GM23338 (cell line): ENCODE measurements around the gene ADPRHL1.

Experiments
- CREB1 ChIP-seq: fragments of 250-450 bp; sonication (Bioruptor Pico); IDR thresholded peaks from 2 replicates; pipeline ENCODE4 v1.5.0; 2020; ENCODE audit warnings: low read depth, mild to moderate bottlenecking, moderate library complexity
- ETS1 ChIP-seq: IDR thresholded peaks from 2 replicates; pipeline ENCODE4 v1.6.1; 2016; ENCODE audit warnings: antibody characterized with exemption
- EZH2 ChIP-seq: fragments of 200-600 bp; sonication (generic); IDR thresholded peaks from one replicate; pipeline ENCODE4 v1.8.0; 2017; ENCODE audit warnings: antibody characterized with exemption, mild to moderate bottlenecking, low read depth; ENCODE audit not compliant: unreplicated experiment
- EZH2phosphoT487 ChIP-seq: fragments of 200-600 bp; sonication (generic); IDR thresholded peaks from one replicate; pipeline ENCODE4 v1.8.1; 2018; ENCODE audit warnings: antibody characterized with exemption; ENCODE audit not compliant: unreplicated experiment
- JUNB ChIP-seq: IDR thresholded peaks from one replicate; pipeline ENCODE4 v1.6.1; 2016; ENCODE audit warnings: antibody characterized with exemption; ENCODE audit not compliant: unreplicated experiment
- POLR2AphosphoS5 ChIP-seq: IDR thresholded peaks from 2 replicates; pipeline ENCODE4 v1.6.1; 2016; ENCODE audit warnings: antibody characterized with exemption, low read depth
- STAT1 ChIP-seq: IDR thresholded peaks from one replicate; pipeline ENCODE4 v1.6.1; 2016; ENCODE audit warnings: antibody characterized with exemption; ENCODE audit not compliant: unreplicated experiment
- ZNF462 ChIP-seq: fragments of 250-450 bp; sonication (Bioruptor Pico); IDR thresholded peaks from 2 replicates; pipeline ENCODE4 v1.5.0; 2020; ENCODE audit warnings: mild to moderate bottlenecking, moderate library complexity
- TF ChIP-seq, protein P1 (sequence below), 2 experiments: fragments of 200-600 bp in 1 of 2; sonication (generic) in 1 of 2; conservative IDR thresholded peaks; 2 replicates each; pipeline versions ENCODE4 v1.5.1 to v1.6.1; 2016 to 2017; ENCODE audit warnings: antibody characterized with exemption in 2 of 2, low read depth in 2 of 2, mild to moderate bottlenecking in 2 of 2, moderate library complexity in 1 of 2
- TF ChIP-seq, protein P2 (sequence below): IDR thresholded peaks from one replicate; pipeline ENCODE4 v1.6.1; 2018; ENCODE audit warnings: antibody characterized with exemption; ENCODE audit not compliant: unreplicated experiment

DNA sequence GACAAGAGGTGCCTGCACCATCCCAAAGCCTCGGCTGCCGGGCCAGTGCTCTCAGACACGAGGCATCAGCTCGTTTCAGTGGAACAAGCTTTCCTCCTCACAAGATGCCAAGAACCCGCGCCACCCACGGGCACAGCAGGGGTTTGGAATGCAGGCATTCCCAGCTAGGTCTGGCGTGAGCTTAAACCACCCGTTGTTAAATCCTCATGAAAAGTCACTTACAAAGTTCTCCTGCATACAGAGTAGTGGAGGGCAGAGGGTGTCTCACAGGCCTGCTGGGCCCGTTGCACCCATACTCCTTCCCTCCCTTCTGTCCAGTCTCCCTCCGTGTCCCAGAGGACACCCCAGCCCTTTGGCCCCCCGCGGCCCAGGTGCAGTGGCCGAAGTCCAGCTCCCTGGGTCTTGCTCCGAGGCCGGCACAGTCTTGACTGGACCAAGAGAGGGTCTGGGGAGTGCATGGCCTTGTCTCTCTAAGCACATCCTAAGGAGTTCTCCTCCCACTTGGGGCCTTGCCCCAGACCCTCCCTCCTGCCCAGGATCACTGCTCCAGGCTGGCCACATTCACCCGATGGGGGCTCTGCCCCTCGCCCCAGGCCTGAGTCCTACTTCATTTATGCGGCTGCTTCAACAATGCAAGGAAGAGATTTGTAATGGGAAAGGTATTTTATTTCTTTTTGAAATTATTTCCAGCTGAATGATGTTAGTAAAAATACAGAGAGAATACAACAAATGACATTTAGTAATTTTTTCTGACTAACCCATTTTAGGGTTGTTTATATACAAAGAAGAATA is 54.1 kb downstream of the ADPRHL1 start:
- TF ChIP-seq POLR2AphosphoS5: no peak
- TF ChIP-seq, protein P1, sequence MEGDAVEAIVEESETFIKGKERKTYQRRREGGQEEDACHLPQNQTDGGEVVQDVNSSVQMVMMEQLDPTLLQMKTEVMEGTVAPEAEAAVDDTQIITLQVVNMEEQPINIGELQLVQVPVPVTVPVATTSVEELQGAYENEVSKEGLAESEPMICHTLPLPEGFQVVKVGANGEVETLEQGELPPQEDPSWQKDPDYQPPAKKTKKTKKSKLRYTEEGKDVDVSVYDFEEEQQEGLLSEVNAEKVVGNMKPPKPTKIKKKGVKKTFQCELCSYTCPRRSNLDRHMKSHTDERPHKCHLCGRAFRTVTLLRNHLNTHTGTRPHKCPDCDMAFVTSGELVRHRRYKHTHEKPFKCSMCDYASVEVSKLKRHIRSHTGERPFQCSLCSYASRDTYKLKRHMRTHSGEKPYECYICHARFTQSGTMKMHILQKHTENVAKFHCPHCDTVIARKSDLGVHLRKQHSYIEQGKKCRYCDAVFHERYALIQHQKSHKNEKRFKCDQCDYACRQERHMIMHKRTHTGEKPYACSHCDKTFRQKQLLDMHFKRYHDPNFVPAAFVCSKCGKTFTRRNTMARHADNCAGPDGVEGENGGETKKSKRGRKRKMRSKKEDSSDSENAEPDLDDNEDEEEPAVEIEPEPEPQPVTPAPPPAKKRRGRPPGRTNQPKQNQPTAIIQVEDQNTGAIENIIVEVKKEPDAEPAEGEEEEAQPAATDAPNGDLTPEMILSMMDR (conservative IDR thresholded peaks at IDR 0.05; ENCODE audit: low read depth in 2 of 2): no peak
- no peak for TF ChIP-seq EZH2
- TF ChIP-seq, protein P2, sequence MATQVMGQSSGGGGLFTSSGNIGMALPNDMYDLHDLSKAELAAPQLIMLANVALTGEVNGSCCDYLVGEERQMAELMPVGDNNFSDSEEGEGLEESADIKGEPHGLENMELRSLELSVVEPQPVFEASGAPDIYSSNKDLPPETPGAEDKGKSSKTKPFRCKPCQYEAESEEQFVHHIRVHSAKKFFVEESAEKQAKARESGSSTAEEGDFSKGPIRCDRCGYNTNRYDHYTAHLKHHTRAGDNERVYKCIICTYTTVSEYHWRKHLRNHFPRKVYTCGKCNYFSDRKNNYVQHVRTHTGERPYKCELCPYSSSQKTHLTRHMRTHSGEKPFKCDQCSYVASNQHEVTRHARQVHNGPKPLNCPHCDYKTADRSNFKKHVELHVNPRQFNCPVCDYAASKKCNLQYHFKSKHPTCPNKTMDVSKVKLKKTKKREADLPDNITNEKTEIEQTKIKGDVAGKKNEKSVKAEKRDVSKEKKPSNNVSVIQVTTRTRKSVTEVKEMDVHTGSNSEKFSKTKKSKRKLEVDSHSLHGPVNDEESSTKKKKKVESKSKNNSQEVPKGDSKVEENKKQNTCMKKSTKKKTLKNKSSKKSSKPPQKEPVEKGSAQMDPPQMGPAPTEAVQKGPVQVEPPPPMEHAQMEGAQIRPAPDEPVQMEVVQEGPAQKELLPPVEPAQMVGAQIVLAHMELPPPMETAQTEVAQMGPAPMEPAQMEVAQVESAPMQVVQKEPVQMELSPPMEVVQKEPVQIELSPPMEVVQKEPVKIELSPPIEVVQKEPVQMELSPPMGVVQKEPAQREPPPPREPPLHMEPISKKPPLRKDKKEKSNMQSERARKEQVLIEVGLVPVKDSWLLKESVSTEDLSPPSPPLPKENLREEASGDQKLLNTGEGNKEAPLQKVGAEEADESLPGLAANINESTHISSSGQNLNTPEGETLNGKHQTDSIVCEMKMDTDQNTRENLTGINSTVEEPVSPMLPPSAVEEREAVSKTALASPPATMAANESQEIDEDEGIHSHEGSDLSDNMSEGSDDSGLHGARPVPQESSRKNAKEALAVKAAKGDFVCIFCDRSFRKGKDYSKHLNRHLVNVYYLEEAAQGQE: no peak
- no peak for TF ChIP-seq STAT1
- TF ChIP-seq ETS1: no peak
- TF ChIP-seq ZNF462 (CRISPR knock-in tag): no peak
- TF ChIP-seq EZH2phosphoT487: no peak
- TF ChIP-seq JUNB: no peak
- TF ChIP-seq CREB1 (CRISPR knock-in tag): no peak
